Lung (tissue), 12 donors: ENCODE measurements around the gene CRISP3. TPM values are rescaled to one million over a fixed set of nuclear protein-coding genes. Genes with fewer than 3 reads are reported as not detected.
"Not testable (repeated sequence)": the region's sequence is repeated elsewhere in the genome, so short reads cannot be mapped to it uniquely, and the experiment has no call there.

Source experiments
- ATAC-seq: fragments of 200-7000 bp; cut with Tn5 transposase; one replicate; pipeline ENCODE4 v1.9.1; 2020; ENCODE audit warnings: moderate number of reproducible peaks; ENCODE audit not compliant: insufficient read depth, low FRiP score
- DNase-seq, 3 donors: peaks; one replicate each; pipeline ENCODE4 v3.0.0-alpha.2; 2013 to 2017
- H3K27ac ChIP-seq, 2 donors: one replicate each; pipeline ENCODE4 v1.5.1; 2013; ENCODE audit warnings: mild to moderate bottlenecking in 2 of 2, moderate library complexity in 2 of 2, control low read depth in 1 of 2, inconsistent platforms in 1 of 2, low read depth in 1 of 2, low read length in 1 of 2
- H3K27me3 ChIP-seq, 3 donors: one replicate each; pipeline ENCODE4 v1.5.1; 2013; ENCODE audit warnings: low read length in 2 of 3; ENCODE audit not compliant: control insufficient read depth in 3 of 3, insufficient read depth in 3 of 3
- H3K36me3 ChIP-seq, 4 donors: one replicate each; pipeline ENCODE4 v1.5.1; 2013; ENCODE audit warnings: low read length in 4 of 4, mild to moderate bottlenecking in 1 of 4, moderate library complexity in 1 of 4; ENCODE audit not compliant: control insufficient read depth in 4 of 4, insufficient read depth in 4 of 4
- H3K4me1 ChIP-seq, 5 donors: one replicate each; pipeline ENCODE4 v1.5.1; 2013; ENCODE audit warnings: low read length in 5 of 5, mild to moderate bottlenecking in 2 of 5, moderate library complexity in 1 of 5; ENCODE audit not compliant: control insufficient read depth in 5 of 5, insufficient read depth in 5 of 5
- H3K4me3 ChIP-seq: one replicate; pipeline ENCODE4 v1.5.1; 2013; ENCODE audit warnings: mild to moderate bottlenecking, control low read depth, moderate library complexity
- H3K9ac ChIP-seq, 2 donors: one replicate each; pipeline ENCODE4 v1.5.1; 2013; ENCODE audit warnings: low read length in 2 of 2, control low read depth in 1 of 2; ENCODE audit not compliant: insufficient read depth in 1 of 2
- H3K9me3 ChIP-seq, 4 donors: one replicate each; pipeline ENCODE4 v1.5.1; 2013; ENCODE audit warnings: low read length in 3 of 4, mild to moderate bottlenecking in 1 of 4, moderate library complexity in 1 of 4; ENCODE audit not compliant: control insufficient read depth in 4 of 4, insufficient read depth in 3 of 4
- WGBS, 2 donors: extraction: QIAGEN DNeasy Blood & Tissue Kit; methylation state at CpG; one replicate each; pipeline ENCODE4 v1.1.7; 2013; 5-methylcytosine and 5-hydroxymethylcytosine counted together
- polyA plus RNA-seq, 2 donors: library from polyadenylated mRNA; stranded (reverse); fragments of 200-250 nt; gene quantifications; one replicate each; pipeline ENCODE4 v1.2.1, GENCODE V29; 2013
- total RNA-seq, 2 donors: library from RNA; depleted of rRNA in 1 of 2; stranded (reverse); fragments of >200 nt in 1 of 2; gene quantifications; one replicate each; pipeline ENCODE4 v1.2.1, GENCODE V29; 2014 to 2021
- TF ChIP-seq, protein P1 (sequence below): IDR thresholded peaks from 2 replicates; pipeline ENCODE4 v1.5.1; 2012; ENCODE audit warnings: mild to moderate bottlenecking; ENCODE audit errors: control extremely low read depth, extremely low read depth
- donor health status: control.
- donor health status: control.
- donor health status: Bipolar disorder and iron deficiency.
- donor health status: healthy.
- donor health status: DM: yes; HTN: yes; CAD: no.

The CRISP3 gene
- total and polyA plus RNA-seq, 4 donors = 0.59 to 1.1 (median 0.91) TPM

DNA sequence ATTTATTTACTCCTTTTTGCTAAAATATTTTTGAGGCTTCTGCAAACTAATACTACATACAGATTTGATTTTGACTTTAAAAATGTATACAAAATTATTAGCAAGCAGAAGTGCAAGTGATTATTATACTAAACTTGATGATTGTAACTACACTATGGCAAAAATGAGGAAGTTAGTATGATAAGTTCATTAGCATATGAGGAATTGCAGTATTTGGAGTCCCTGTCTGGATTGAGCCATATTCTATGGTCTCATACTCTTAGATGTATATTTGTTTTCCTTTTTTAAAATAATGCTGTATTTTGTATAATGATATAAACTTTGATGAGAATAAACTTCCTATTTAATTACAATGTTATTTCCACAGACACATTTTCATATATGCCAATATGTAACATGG, 13.9 kb downstream of the CRISP3 start:
- Histone ChIP-seq H3K9me3 (no peaks in the 10 kb centered on the region), H3K27me3 (no peaks in the 10 kb centered on the region), H3K27ac (no peak overlapping the region), H3K9ac (no peak overlapping the region), H3K4me3 (no peak overlapping the region), H3K4me1 (peaks cover 0 to 4% (median 0%) of the 10 kb centered on the region in 5 donors), H3K36me3 (no peaks in the 10 kb centered on the region)
- TF ChIP-seq, protein P1, sequence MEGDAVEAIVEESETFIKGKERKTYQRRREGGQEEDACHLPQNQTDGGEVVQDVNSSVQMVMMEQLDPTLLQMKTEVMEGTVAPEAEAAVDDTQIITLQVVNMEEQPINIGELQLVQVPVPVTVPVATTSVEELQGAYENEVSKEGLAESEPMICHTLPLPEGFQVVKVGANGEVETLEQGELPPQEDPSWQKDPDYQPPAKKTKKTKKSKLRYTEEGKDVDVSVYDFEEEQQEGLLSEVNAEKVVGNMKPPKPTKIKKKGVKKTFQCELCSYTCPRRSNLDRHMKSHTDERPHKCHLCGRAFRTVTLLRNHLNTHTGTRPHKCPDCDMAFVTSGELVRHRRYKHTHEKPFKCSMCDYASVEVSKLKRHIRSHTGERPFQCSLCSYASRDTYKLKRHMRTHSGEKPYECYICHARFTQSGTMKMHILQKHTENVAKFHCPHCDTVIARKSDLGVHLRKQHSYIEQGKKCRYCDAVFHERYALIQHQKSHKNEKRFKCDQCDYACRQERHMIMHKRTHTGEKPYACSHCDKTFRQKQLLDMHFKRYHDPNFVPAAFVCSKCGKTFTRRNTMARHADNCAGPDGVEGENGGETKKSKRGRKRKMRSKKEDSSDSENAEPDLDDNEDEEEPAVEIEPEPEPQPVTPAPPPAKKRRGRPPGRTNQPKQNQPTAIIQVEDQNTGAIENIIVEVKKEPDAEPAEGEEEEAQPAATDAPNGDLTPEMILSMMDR = no peak
- no peak for DNase-seq
- ATAC-seq = no peak

- whole genome bisulfite sequencing, 2 donors = 70 to 90% methylated on average over 4 of the region's 4 CpGs
- not testable (repeated sequence) for DNase-seq
Observed at GRCh38 chr6:49723917-49724316, 20.3 kb downstream of the CRISP3 start.

GRCh38 chr6:49721297-49721696, 22.9 kb downstream of the CRISP3 start:
- 66 to 75% methylated on average over 2 of the region's 2 CpGs for WGBS, 2 donors
- Histone ChIP-seq H3K36me3 (no peaks in the 10 kb centered on the region), H3K27ac (no peak overlapping the region), H3K4me3 (no peak overlapping the region), H3K4me1 (no peaks in the 10 kb centered on the region), H3K9me3 (peaks cover 0 to 4% (median 1%) of the 10 kb centered on the region in 4 donors), H3K27me3 (no peaks in the 10 kb centered on the region), H3K9ac (no peak overlapping the region)
- DNase-seq (no peak), ATAC-seq (no peak)
- TF ChIP-seq, protein P1 = no peak

More at GRCh38 chr6:49723917-49724316, 20.3 kb downstream of the CRISP3 start:
- ATAC-seq, H3K36me3 ChIP-seq, H3K27ac ChIP-seq, H3K9me3 ChIP-seq, H3K27me3 ChIP-seq, H3K4me3 ChIP-seq, H3K9ac ChIP-seq, H3K4me1 ChIP-seq: not testable (repeated sequence)

GRCh38 chr6:49720372-49720771, 23.8 kb downstream of the CRISP3 start:
- ATAC-seq (no peak), DNase-seq (no peak)
- no peaks in the 10 kb centered on the region for H3K27me3 ChIP-seq
- no peak overlapping the region for H3K9ac ChIP-seq
- H3K4me3 ChIP-seq = no peak overlapping the region
- TF ChIP-seq, protein P1 = no peak
- 90 to 96% methylated on average over 7 of the region's 7 CpGs for WGBS, 2 donors
- no peaks in the 10 kb centered on the region for H3K4me1 ChIP-seq
- H3K27ac ChIP-seq = no peak overlapping the region
- peaks cover 0 to 4% (median 1%) of the 10 kb centered on the region in 4 donors for H3K9me3 ChIP-seq
- no peaks in the 10 kb centered on the region for H3K36me3 ChIP-seq
